Activated T-cell treated with anti-CD3 and anti-CD28 coated beads, Interleukin-2, amount 50 U/mL, for 72 hours (primary cell): ENCODE data around the gene HAO1. TPM values are rescaled to one million over a fixed set of nuclear protein-coding genes. Genes with fewer than 3 reads are reported as not detected.
A peak's percentile ranks its signal among the peaks of the same experiment; 100 is the strongest.

Experiments
- ATAC-seq, 2 donors: fragments of 150-1000 bp; cut with Tn5 transposase; replicated peaks in 1 of 2; 2 replicates each; pipeline ENCODE4 v1.10.0; 2021; ENCODE audit warnings: moderate library complexity in 2 of 2, mild to moderate bottlenecking in 1 of 2
- DNase-seq, 2 donors: peaks; one replicate each; pipeline ENCODE4 v3.0.0; 2021 to 2022; ENCODE audit warnings: mixed read lengths in 1 of 2
- H3K27ac Mint-ChIP-seq: one replicate; pipeline ENCODE4 v1.8.0; 2022; ENCODE audit warnings: mild to moderate bottlenecking, moderate library complexity, mixed read lengths
- H3K27me3 Mint-ChIP-seq: one replicate; pipeline ENCODE4 v1.8.0; 2022; ENCODE audit warnings: low read depth, mixed read lengths
- H3K36me3 Mint-ChIP-seq, 2 donors: one replicate each; pipeline ENCODE4 v1.8.0; 2022; ENCODE audit warnings: mixed read lengths in 2 of 2, mild to moderate bottlenecking in 1 of 2; ENCODE audit not compliant: insufficient read depth in 2 of 2
- H3K4me1 Mint-ChIP-seq: one replicate; pipeline ENCODE4 v1.8.0; 2022; ENCODE audit warnings: low read depth, mixed read lengths
- H3K4me3 Mint-ChIP-seq, 2 donors: one replicate each; pipeline ENCODE4 v1.8.0; 2022; ENCODE audit warnings: mild to moderate bottlenecking in 2 of 2, mixed read lengths in 2 of 2, moderate library complexity in 2 of 2
- H3K9me3 Mint-ChIP-seq, 2 donors: one replicate each; pipeline ENCODE4 v1.8.0; 2022; ENCODE audit warnings: mixed read lengths in 2 of 2
- total RNA-seq, 2 donors: library from RNA; stranded (reverse); gene quantifications; one replicate each; pipeline ENCODE4 v1.2.3, GENCODE V29; 2022

HAO1 gene
- total RNA-seq = not detected

DNA sequence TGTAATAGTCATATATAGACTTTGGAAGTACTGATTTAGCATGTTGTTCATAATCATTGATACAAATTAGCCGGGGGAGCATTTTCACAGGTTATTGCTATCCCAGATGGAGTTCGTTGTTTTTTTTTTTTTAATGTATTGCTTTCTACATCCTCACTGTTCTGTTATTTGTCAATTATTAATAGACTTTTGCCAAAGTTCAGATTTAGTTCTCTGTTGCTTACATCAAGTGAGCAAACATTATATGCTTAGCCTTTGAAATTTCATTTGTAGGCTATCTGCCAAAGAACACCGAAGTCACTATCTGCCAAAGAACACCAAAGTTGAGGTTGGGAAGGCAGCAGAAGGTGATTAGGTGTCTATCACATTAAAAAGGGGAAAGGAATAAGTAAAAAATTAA is at the start of gene HAO1:
TSS of gene HAO1 (minus strand) at position 118 of the 400 bp plus-strand sequence. CDS start at position 82, 36 bp downstream.
- Mint-ChIP-seq H3K36me3 (no peaks in the 10 kb centered on the region), H3K27ac (no peak within 1 kb of the TSS), H3K4me3 (no peak within 1 kb of the TSS), H3K4me1 (no peaks in the 10 kb centered on the region), H3K9me3 (no peaks in the 10 kb centered on the region), H3K27me3 (peaks cover 21% of the 10 kb centered on the region)
- ATAC-seq (no peak), DNase-seq (no peak)

DNA sequence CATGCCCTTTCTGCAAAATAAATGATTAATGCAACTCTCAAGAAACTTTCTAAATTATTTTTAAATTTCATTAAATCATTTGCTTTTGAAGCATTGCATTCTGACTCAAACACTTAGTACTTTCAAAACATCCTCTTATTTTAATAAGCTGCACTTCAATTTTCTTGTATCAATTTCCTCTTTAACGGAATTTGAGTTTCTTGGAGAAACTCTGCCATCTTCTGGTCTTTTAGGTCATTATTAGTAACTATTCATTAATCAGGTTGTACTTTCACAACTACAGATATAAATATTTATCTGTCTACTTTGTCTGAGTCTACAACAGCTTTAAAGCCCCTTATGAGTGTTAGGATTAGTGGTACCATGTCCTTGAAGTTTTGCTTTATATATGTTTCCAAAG is 49.1 kb upstream of the HAO1 start:
- Mint-ChIP-seq H3K36me3 (peaks cover 9 to 10% of the 10 kb centered on the region in 2 donors), H3K4me1 (no peaks in the 10 kb centered on the region), H3K4me3 (no peak overlapping the region), H3K27me3 (no peaks in the 10 kb centered on the region), H3K9me3 (peaks cover 7 to 8% of the 10 kb centered on the region in 2 donors), H3K27ac (no peak overlapping the region)
- DNase-seq (no peak), ATAC-seq (no peak)

DNA sequence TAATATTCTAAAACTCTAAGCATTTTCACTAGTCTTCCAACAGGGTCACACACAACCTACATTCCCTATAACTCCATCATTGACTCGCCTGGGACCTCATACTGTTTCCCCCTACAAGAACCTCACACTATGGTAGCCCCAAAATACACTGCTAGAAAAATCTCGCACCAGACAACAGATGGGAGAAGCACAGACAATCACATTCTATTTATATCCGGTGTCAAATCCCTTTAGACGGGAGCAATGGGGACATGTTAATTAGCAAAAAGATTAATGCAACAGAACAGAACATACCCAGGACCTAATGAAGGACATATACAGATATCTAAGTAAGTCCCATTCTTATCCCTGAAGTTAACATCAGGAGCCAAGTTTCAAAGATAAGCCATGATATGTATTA is 45.7 kb upstream of the HAO1 start:
- H3K4me3 Mint-ChIP-seq = no peak overlapping the region
- ATAC-seq (no peak), DNase-seq (no peak)
- H3K9me3 Mint-ChIP-seq = no peaks in the 10 kb centered on the region
- no peak overlapping the region for H3K27ac Mint-ChIP-seq
- H3K36me3 Mint-ChIP-seq = peaks cover 3 to 4% of the 10 kb centered on the region in 2 donors
- peaks cover under 1% of the 10 kb centered on the region for H3K4me1 Mint-ChIP-seq
- no peaks in the 10 kb centered on the region for H3K27me3 Mint-ChIP-seq

DNA sequence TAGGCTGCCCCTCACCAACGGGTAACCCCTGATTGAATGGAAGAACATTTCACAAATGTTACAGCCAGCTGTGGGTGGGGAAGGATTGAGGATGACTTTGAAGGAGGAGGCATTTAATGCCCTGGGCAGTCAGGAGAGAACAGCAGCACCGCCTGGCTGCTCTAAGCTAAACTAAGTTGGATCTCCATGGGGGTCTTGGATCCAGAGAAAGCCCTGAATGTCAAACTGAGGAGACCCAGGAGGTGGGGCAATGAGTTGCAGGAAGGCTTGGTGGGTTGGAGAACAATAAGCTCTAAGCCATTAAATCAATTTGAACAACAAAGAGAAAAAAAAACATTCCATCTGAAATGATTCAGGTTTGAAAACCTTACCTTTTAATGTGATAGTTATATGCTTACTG is 43.9 kb upstream of the HAO1 start:
- Mint-ChIP-seq H3K9me3 (no peaks in the 10 kb centered on the region), H3K27me3 (no peaks in the 10 kb centered on the region)

DNA sequence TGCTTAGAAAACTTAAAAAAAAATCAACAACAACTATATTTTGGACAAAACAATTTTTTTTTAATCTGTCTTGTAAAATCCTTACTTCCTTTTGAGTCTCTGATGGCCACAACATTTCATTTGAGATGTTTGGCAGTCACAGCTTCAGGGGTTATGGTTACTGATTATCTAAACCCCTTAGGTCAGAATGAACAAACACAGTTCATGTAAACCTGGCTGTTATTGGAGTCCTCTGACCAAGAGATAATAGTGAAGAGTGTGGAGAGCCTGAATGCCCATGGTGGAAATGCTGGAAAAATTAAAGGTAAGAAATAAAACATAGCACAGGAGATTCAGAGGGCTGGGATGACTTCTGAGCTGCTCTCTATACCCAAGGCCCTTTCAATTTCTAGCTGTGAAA is 41.1 kb upstream of the HAO1 start:
- Mint-ChIP-seq H3K27me3 (no peaks in the 10 kb centered on the region), H3K4me3 (no peak overlapping the region)

More for the DNA sequence above, 43.9 kb upstream of the HAO1 start:
- H3K36me3 Mint-ChIP-seq = peaks cover 3 to 4% of the 10 kb centered on the region in 2 donors
- no peak for ATAC-seq
- no peak for DNase-seq
- H3K4me3 Mint-ChIP-seq = no peak overlapping the region
- H3K27ac Mint-ChIP-seq = no peak overlapping the region
- peaks cover 10% of the 10 kb centered on the region for H3K4me1 Mint-ChIP-seq

DNA sequence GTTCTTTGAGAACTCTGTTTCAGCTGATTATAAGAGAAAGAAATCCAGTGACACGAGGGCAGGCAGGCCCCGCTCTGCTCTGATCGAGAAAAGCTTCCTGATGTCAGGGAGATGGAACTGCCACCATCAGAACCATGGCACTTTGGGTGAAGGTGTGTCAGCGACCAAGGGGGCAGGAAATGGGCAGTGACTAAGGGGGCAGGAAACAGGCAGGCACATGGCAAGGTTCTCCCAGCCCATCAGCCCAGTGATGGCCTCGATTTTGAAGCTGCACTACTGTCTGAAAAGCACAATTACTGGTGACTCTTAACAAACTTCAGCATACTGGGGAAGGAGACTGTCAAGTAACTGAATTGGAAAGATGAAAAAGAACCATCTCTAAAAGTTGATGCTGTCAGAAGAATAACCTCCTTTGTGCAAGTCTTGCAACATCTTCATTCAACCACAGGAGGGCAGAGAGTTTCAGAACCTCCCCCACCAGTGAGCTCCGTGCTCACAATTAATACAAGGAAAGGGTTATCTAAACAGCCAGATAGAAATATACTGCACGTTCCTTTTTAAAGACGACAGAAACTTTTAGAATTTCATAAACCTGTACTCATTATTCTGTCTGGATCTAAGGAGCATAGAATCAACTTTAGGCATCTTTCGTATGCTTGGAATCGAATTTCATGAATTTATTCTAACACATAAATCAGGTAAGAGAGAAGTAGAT is 40.2 kb upstream of the HAO1 start:
- Mint-ChIP-seq H3K4me1 (peaks cover 10% of the 10 kb centered on the region), H3K27me3 (no peaks in the 10 kb centered on the region), H3K4me3 (peak overlapping the region in 1 of 2 donors; percentile 27), H3K36me3 (peaks cover 3 to 4% of the 10 kb centered on the region in 2 donors), H3K27ac (peak overlapping the region; percentile 66), H3K9me3 (no peaks in the 10 kb centered on the region)
- ATAC-seq (peak; percentile 78 to 88), DNase-seq (peak; percentile 19 to 20)

More for the DNA sequence above, 41.1 kb upstream of the HAO1 start:
- H3K9me3 Mint-ChIP-seq = no peaks in the 10 kb centered on the region
- DNase-seq (no peak), ATAC-seq (no peak)
- peaks cover 3 to 4% of the 10 kb centered on the region in 2 donors for H3K36me3 Mint-ChIP-seq
- H3K4me1 Mint-ChIP-seq = peaks cover 10% of the 10 kb centered on the region
- H3K27ac Mint-ChIP-seq = no peak overlapping the region

DNA sequence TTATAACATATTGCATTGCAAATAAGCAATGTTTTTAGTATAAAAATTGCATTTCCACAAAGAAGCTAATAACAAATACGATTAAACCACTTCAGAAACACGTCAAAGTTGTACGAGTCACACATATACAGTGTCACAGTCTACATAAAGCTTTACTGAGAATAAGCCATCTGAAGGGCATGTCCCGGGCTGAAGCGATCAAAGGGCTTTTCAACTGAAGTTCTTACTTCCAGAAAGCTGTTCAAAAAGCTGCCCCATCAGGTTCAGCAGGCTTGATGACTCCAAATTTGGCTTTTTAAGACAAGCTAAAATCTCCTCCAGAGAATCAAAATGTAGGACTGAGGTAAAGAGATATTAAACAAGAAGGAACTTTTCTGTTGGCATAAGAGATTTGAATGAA is 37.5 kb upstream of the HAO1 start:
- DNase-seq (no peak), ATAC-seq (no peak)
- peaks cover 10% of the 10 kb centered on the region for H3K4me1 Mint-ChIP-seq
- H3K27me3 Mint-ChIP-seq = no peaks in the 10 kb centered on the region
- peaks cover 3 to 4% of the 10 kb centered on the region in 2 donors for H3K36me3 Mint-ChIP-seq
- no peak overlapping the region for H3K27ac Mint-ChIP-seq
- no peaks in the 10 kb centered on the region for H3K9me3 Mint-ChIP-seq
- no peak overlapping the region for H3K4me3 Mint-ChIP-seq

DNA sequence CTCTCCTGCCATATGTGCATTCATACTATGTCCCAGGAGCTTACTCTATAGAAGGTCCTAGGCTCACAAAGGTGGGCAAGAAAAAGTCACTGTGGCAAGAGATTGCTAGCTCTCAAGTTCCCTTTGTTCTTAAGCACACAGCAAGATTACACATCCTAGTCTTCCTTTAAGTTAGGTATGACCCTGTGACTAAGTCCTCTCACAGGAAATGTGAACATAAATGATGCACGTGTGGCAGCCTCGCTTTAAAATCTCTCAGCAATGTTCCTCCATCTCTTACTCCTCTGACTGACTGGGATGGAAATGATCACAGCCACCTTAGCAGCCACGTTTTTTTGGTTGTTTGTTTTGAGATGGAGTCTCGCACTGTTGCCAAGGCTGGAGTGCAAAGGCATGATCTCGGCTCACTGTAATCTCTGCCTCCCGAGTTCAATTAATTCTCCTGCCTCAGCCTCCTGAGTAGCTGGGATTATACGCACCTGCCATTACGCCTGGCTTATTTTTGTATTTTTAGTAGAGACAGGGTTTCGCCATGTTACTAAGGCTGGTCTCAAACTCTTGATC is 35.7 kb upstream of the HAO1 start:
- peaks cover 9% of the 10 kb centered on the region for H3K4me1 Mint-ChIP-seq
- H3K27me3 Mint-ChIP-seq = no peaks in the 10 kb centered on the region
- no peaks in the 10 kb centered on the region for H3K9me3 Mint-ChIP-seq
- DNase-seq = no peak
- no peak overlapping the region for H3K27ac Mint-ChIP-seq
- ATAC-seq = peak in 1 of 2 donors; percentile 42
- H3K36me3 Mint-ChIP-seq = no peaks in the 10 kb centered on the region
- no peak overlapping the region for H3K4me3 Mint-ChIP-seq

DNA sequence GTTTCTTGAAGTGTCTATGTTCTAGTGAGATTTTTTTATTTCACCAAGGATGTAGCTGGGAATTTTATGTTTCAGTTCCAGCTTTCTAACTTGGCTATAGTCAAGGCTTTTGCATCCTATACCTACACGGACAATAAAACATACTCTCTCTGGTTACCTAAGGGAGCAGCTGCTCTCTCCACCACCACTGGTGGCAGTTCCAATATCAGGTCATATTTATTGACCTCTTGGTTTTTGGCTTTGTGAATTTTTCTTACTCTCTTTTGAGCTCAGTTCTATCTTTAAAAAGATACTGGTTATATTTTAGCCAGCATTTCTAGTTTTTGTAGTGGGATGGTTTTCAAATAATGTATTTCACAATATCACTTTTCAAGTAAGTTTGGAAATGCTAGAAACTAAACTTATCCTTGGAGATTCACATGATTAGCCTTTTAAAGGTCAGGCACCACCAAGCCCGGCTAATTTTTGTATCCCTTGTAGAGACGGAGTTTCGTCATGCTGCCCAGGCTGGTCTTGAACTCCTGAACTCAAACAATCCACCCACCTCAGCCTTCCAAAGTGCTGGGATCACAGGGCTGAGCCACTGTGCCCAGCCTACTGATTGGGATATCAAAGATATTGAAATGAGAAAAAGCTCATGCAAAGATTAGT is 34.7 kb upstream of the HAO1 start:
- no peaks in the 10 kb centered on the region for H3K27me3 Mint-ChIP-seq
- H3K36me3 Mint-ChIP-seq = no peaks in the 10 kb centered on the region
- ATAC-seq = no peak
- no peak overlapping the region for H3K27ac Mint-ChIP-seq
- H3K4me1 Mint-ChIP-seq = no peaks in the 10 kb centered on the region
- H3K4me3 Mint-ChIP-seq = no peak overlapping the region
- H3K9me3 Mint-ChIP-seq = no peaks in the 10 kb centered on the region
- no peak for DNase-seq

DNA sequence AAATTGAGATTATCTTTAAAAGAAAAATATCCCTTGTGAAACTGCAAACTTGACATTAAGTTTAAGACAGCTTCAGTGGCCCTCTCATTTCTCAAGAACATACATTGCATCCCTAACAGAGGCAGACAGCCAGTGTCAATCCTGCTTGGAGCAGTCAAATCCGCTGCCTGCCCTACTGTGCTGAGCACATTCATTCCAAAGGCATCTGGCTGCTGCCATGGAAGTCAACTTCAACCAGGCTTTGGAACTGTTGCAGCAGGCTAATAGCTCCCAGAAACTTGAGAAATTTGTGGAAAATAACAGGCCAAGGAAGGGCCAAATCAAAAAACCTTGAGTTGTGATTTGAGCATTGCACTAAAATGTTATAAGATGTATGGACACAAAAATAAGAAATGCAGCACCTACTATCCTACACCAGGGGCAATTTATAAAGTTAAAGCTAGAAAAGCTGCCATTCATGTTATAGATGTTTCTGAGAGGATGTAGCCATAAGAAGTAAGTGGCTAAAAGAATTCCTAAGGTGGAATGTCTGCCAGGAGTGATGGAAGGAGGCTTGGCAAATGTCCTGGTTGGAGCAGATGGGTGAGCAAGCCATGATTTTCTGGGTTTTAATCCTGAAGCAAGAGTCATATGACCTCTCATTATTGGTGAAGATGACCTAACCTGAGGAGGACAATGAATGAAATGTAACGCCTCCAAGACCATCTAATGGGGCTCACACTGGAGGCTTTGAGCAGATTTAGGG is 31.4 kb upstream of the HAO1 start:
- Mint-ChIP-seq H3K4me1 (no peaks in the 10 kb centered on the region), H3K36me3 (no peaks in the 10 kb centered on the region), H3K27ac (no peak overlapping the region), H3K9me3 (no peaks in the 10 kb centered on the region), H3K27me3 (peaks cover 5% of the 10 kb centered on the region), H3K4me3 (no peak overlapping the region)
- no peak for ATAC-seq
- DNase-seq = no peak

DNA sequence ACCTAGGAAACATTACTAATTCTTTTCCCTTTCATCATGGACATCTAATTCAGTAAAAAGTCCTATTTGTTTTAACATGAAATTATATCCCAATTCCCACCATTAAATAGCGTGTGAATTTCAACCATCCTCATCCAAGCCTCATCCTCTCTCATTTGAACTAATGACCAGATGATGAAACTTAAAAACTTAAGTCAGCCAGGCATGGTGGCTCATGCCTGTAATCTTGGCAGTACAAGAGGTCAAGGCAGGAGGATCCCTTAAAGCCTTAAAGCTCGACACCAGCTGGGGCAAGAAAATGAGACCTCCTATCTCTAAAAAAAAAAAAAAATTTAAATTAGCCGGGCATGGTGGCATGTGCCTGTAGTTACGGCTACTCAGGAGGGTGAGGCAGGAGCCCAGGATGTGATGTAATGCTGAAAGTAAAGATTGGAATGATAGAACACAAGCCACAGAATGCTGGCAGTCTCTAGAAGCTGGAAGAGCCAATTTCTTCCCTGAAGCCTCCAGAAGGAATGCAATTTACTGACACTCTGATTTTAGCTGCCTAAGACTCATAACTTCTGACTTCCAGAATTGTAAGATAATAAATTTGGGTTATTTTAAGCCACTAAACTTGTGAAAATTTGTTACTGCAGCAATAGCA is 27.1 kb upstream of the HAO1 start:
- no peak for DNase-seq
- Mint-ChIP-seq H3K27ac (peak overlapping the region; percentile 50), H3K4me1 (no peaks in the 10 kb centered on the region), H3K9me3 (no peaks in the 10 kb centered on the region), H3K36me3 (no peaks in the 10 kb centered on the region), H3K27me3 (peaks cover 11% of the 10 kb centered on the region), H3K4me3 (no peak overlapping the region)
- no peak for ATAC-seq

DNA sequence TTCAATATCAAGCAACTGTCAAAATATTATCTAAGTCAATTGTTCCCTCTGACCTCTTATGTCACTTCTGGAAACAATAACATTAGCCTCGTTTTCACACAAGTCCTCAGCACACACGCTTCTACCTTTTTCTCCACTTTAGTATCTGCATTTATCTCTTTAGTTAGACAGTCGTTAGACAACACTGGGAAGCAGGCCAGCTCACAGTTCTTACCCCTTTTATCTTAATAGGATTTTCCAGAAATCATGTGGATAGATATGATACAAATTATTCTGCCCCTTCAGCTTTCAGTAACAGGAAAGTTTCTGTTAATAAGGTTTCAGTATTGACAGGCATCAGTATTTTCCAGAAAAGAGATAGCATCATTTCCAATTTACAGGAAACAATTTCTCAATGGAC is 25.9 kb upstream of the HAO1 start:
- H3K27ac Mint-ChIP-seq = no peak overlapping the region
- H3K9me3 Mint-ChIP-seq = no peaks in the 10 kb centered on the region
- peaks cover 11% of the 10 kb centered on the region for H3K27me3 Mint-ChIP-seq
- H3K4me3 Mint-ChIP-seq = no peak overlapping the region
- H3K36me3 Mint-ChIP-seq = no peaks in the 10 kb centered on the region
- DNase-seq = no peak
- H3K4me1 Mint-ChIP-seq = no peaks in the 10 kb centered on the region
- no peak for ATAC-seq

DNA sequence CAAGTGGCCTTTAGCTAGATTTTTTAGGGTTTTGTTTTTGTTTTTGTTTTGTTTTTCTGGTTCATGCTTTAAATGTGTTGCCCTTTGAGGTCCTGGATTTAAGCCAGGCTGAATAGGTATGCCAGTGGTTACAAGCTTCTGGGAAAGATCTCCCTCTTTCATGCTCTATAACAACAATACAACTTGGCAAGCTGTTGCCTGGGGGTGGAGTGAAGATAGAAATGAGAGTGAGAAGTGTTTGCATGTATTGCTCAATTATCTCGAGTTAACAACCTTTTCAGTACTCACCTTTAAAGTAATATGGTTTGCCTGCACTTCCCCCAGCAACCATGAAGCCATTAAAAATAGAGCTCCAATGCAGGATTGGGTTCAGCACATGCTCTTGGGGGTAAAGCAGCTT is 19.2 kb upstream of the HAO1 start:
- no peak for ATAC-seq

More for the DNA sequence above, 19.2 kb upstream of the HAO1 start:
- H3K36me3 Mint-ChIP-seq = no peaks in the 10 kb centered on the region
- no peak overlapping the region for H3K4me3 Mint-ChIP-seq
- no peaks in the 10 kb centered on the region for H3K9me3 Mint-ChIP-seq
- no peak overlapping the region for H3K27ac Mint-ChIP-seq
- no peaks in the 10 kb centered on the region for H3K4me1 Mint-ChIP-seq
- H3K27me3 Mint-ChIP-seq = no peaks in the 10 kb centered on the region
- no peak for DNase-seq
